Peyer's patch (tissue), 4 donors: ENCODE results near the gene SSBP1. TPM values are rescaled to one million over a fixed set of nuclear protein-coding genes. Genes with fewer than 3 reads are reported as not detected.

Experiments used
- DNase-seq, 3 donors: peaks; one replicate each; pipeline ENCODE4 v3.0.0-alpha.2; 2017 to 2019
- H3K27ac ChIP-seq, 4 donors: fragments of 200-600 bp; sonication (generic); one replicate each; pipeline ENCODE4 v1.5.1; 2016 to 2019
- H3K27me3 ChIP-seq, 2 donors: fragments of 200-600 bp; sonication (generic); one replicate each; pipeline ENCODE4 v1.5.1; 2019
- H3K36me3 ChIP-seq, 3 donors: fragments of 200-600 bp; sonication (generic); one replicate each; pipeline ENCODE4 v1.5.1; 2016 to 2019
- H3K4me1 ChIP-seq, 4 donors: fragments of 200-600 bp; sonication (generic); one replicate each; pipeline ENCODE4 v1.5.1; 2016 to 2019
- H3K4me3 ChIP-seq, 4 donors: fragments of 200-600 bp; sonication (generic); 1 replicate in 3 of 4; 2 replicates in 1 of 4; pipeline ENCODE4 v1.5.1; 2016 to 2019; ENCODE audit warnings: mild to moderate bottlenecking in 1 of 4
- H3K9me3 ChIP-seq, 4 donors: fragments of 200-600 bp; sonication (generic); one replicate each; pipeline ENCODE4 v1.5.1; 2016 to 2019; ENCODE audit warnings: mild to moderate bottlenecking in 1 of 4
- CTCF ChIP-seq, 6 experiments: fragments of 450-650 bp in 4 of 6; fragments of 200-600 bp in 2 of 6; sonication (generic) in 1 of 6; IDR thresholded peaks; one replicate each; pipeline ENCODE4 v1.5.1; 2017 to 2019; ENCODE audit warnings: antibody characterized with exemption in 6 of 6, mild to moderate bottlenecking in 3 of 6, moderate library complexity in 1 of 6
- POLR2A ChIP-seq, 2 donors: fragments of 450-650 bp; IDR thresholded peaks; one replicate each; pipeline ENCODE4 v1.5.1; 2017; ENCODE audit warnings: antibody characterized with exemption in 2 of 2, mild to moderate bottlenecking in 2 of 2, moderate library complexity in 2 of 2
- total RNA-seq, 4 donors: library from RNA; depleted of rRNA; stranded (reverse); fragments of >200 nt; gene quantifications; one replicate each; pipeline ENCODE4 v1.1.0, GENCODE V29; 2016

SSBP1 gene
- total RNA-seq, 4 donors from 2014 or later = 54.4 to 106 (median 67.7) TPM

- no peaks in the 10 kb centered on the region for H3K36me3 ChIP-seq
- H3K27ac ChIP-seq = no peak overlapping the region
- no peaks in the 10 kb centered on the region for H3K9me3 ChIP-seq
- H3K4me3 ChIP-seq = no peak overlapping the region
- DNase-seq = no peak
- TF ChIP-seq POLR2A (IDR thresholded peaks at IDR 0.05) = no peak
- TF ChIP-seq CTCF (IDR thresholded peaks at IDR 0.05) = no peak
- H3K27me3 ChIP-seq = no peaks in the 10 kb centered on the region
- H3K4me1 ChIP-seq = no peaks in the 10 kb centered on the region
Observed at GRCh38 chr7:141717450-141717849, 20.7 kb upstream of the SSBP1 start.

GRCh38 chr7:141722529-141722928 lies 15.6 kb upstream of the SSBP1 start:
- no peaks in the 10 kb centered on the region for H3K9me3 ChIP-seq
- H3K4me3 ChIP-seq = no peak overlapping the region
- no peaks in the 10 kb centered on the region for H3K36me3 ChIP-seq
- no peaks in the 10 kb centered on the region for H3K4me1 ChIP-seq
- H3K27ac ChIP-seq = no peak overlapping the region
- no peak for DNase-seq
- H3K27me3 ChIP-seq = no peaks in the 10 kb centered on the region
- TF ChIP-seq POLR2A (IDR thresholded peaks at IDR 0.05) = no peak
- no peak for TF ChIP-seq CTCF (IDR thresholded peaks at IDR 0.05)

- no peak for DNase-seq
- TF ChIP-seq POLR2A (IDR thresholded peaks at IDR 0.05) (no peak), CTCF (IDR thresholded peaks at IDR 0.05) (no peak)
- no peaks in the 10 kb centered on the region for H3K27me3 ChIP-seq
- H3K4me3 ChIP-seq = no peak overlapping the region
- H3K9me3 ChIP-seq = no peaks in the 10 kb centered on the region
- H3K4me1 ChIP-seq = no peaks in the 10 kb centered on the region
- H3K36me3 ChIP-seq = no peaks in the 10 kb centered on the region
- H3K27ac ChIP-seq = no peak overlapping the region
Observed at GRCh38 chr7:141729020-141729419, 9.1 kb upstream of the SSBP1 start.

GRCh38 chr7:141731476-141732149 lies 6.5 kb upstream of the SSBP1 start:
- Histone ChIP-seq H3K27ac (no peak overlapping the region), H3K9me3 (no peaks in the 10 kb centered on the region), H3K36me3 (no peaks in the 10 kb centered on the region), H3K27me3 (no peaks in the 10 kb centered on the region), H3K4me3 (no peak overlapping the region), H3K4me1 (no peaks in the 10 kb centered on the region)
- TF ChIP-seq CTCF (IDR thresholded peaks at IDR 0.05) (no peak), POLR2A (IDR thresholded peaks at IDR 0.05) (no peak)
- DNase-seq = no peak

GRCh38 chr7:141737118-141737835 lies 881 bp upstream of the SSBP1 start:
- DNase-seq = peak; percentile 20 to 64 (median 50)
- Histone ChIP-seq H3K27ac (peak overlapping the region; percentile 76 to 86 (median 80)), H3K36me3 (peaks cover 0 to 21% (median 0%) of the 10 kb centered on the region in 3 donors), H3K9me3 (no peaks in the 10 kb centered on the region), H3K4me1 (peaks cover 0 to 27% (median 3%) of the 10 kb centered on the region in 4 donors), H3K27me3 (no peaks in the 10 kb centered on the region), H3K4me3 (peak overlapping the region; percentile 61 to 91 (median 75))
- no peak for TF ChIP-seq CTCF (IDR thresholded peaks at IDR 0.05)
- no peak for TF ChIP-seq POLR2A (IDR thresholded peaks at IDR 0.05)
